HG03521 (cell line): ENCODE measurements around the gene TPRG1L.

Experiments
- ATAC-seq: cut with Tn5 transposase; IDR thresholded peaks from one replicate; pipeline ENCODE4 v1.9.1; 2021; ENCODE audit warnings: mild to moderate bottlenecking, moderate library complexity; ENCODE audit not compliant: unreplicated experiment

The TPRG1L gene

DNA sequence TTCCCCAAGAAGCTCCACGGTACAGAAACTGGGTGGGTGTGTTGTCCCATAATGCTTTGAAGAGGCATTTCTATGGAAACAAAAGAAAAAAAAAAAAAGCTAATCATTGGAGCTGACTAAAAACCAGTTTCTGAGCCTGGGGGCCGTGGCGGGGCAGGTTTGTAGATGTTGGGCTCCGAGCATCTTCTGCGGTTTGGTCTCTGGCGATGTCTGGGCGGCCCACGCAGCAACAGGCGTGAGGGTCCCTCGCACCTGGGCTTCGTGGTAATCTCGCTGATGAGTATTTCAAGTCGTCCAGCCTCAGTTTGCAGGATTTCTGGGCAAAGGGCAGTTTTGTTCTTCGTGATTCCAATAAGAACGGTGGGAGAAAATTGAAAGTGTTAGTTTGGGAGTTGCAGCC lies 34.3 kb downstream of the TPRG1L start:
- no peak for ATAC-seq

DNA sequence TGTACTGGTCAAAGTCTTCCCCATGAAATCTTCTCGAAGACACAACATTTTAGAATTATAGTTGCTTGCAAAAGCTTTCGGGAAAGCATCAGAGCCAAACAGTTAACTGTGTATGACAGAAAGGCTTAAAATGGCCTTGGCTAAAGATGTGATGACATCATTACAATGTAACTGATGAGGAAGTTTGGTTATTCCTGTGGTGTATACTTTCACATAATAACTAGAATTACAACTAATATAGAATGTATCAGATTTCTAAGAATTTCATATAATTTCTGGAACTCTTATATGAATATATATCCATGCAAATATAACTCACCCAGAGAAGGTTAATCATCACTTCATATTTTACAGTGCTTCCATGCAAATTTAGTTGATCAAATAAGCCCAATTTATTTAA lies 35.9 kb downstream of the TPRG1L start:
- ATAC-seq, result no peak

DNA sequence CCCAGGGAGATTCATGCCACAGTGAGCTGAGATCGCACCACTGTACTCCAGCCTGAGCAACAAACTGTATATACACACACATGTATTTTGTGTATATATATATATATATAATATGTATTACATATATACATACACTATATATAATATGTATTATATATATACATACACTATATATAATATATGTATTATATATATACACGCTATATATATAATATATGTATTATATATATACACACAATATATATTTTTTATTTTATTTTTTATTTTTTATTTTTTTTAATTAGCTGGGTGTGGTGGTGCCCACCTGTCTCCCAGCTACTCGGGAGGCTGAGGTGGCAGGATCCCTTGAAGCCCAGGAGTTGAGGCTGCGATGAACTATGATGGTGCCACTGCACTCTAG lies 36.8 kb downstream of the TPRG1L start:
- no peak for ATAC-seq

DNA sequence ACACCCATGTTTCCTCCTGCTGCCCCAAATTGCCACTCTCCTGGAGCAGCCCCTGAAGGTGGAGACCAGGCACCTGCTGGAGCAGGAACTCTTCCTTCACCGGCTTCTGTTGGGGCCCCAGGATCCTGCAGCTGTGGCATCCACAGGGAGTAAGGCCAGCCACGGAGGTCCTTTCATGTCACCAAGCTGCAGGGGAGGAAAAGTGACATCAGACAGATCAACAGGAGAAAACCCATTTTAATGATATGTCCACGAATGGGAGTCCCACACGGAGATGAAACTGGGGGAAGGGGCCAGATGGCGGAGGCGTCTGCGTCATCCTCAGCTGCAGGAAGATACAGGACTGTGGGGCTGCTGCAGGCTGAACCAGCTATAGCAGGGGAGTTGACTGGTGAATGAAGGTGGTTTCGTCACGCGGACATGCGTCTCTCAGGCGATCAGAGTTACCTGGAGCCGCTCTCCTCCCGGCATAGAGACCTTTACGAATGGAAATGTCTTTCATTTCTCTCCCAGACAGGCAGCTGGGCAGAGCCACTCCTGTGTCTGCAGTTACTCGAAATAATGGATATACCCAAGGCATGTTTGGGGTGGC lies 37.4 kb downstream of the TPRG1L start:
- no peak for ATAC-seq

DNA sequence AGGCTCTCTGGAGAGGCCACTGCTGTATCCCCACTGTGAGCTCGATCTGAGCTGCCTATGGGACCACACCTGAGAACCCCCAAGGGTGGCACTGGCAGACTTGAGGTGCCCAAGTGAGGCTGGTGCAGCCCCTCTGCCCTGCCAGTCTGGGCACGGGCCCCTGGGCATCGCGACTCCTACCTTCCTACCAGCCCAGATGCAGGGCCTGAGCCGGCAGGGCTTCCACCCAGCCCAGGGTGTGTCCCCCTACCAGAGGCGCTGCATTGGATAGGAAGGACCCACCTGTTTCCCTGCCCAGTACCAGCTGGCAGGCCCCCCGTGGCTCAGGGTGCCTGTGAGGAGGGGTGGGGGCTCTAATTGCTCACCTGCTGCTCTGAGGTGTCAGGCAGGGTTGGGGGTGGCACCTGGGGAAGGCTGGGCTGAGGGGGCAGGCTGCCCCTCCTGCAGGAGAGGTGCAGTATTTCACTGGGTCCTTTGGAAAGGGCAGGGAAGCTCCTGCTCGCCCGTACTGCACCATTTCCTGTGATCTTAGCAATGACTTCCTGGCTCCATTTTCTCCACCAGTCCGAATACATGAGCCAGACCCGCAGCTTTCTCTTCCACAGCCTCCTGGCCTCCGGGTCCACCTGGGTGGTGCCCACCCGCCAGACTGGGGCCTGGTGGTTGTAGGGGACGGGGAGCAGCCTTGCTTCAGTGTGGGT lies 39.3 kb downstream of the TPRG1L start:
- no peak for ATAC-seq

DNA sequence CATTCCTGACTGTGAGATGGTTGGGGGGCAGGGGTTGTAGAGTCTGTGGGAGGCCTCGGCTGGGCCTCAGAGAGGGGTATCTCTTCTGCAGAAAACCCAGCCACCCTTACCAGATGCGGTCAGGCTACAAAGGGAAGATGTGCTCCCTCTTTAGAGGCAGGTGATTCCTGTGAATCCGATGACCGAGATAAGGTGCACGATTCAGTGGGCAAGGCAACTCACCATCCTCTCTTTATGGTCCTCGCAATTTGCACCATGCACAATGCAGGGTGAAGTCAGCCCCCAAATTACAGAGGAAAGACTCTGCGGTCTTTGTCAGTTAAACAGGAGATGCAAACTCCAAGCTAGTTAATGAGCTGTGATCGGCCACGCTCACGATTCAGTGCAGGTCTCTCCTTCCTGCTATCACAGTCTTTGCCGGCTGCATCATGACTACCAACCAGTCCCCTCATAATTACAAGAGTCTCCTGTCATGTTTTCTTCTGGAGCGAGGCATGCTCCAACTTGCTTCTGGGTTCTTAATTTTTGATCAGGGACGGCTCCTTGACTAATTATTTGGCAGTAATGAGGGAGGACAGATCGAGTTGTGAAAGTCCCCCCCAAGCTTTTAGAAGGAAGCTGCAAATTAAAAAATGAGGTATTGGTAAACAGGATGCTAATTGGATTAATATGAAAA lies 40.0 kb downstream of the TPRG1L start:
- no peak for ATAC-seq

DNA sequence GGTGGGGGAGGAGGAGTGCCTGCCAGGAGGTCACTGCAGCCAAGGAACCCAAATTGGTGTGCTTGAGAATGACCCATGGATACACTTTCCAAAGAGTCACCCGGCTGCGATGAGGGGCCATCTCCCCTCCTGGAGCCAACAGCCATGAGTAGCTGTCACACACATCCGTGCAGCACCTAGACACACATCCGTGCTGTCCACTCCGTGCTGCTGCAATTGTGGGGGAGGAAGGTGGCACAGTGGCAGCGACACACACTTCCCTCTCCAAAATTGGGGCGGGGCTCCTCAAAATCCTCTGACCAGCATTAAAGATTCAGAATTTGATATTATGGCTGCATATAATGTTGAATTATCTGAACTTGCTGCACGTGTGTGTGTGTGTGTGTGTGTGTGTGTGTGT lies 43.3 kb downstream of the TPRG1L start:
- no peak for ATAC-seq

DNA sequence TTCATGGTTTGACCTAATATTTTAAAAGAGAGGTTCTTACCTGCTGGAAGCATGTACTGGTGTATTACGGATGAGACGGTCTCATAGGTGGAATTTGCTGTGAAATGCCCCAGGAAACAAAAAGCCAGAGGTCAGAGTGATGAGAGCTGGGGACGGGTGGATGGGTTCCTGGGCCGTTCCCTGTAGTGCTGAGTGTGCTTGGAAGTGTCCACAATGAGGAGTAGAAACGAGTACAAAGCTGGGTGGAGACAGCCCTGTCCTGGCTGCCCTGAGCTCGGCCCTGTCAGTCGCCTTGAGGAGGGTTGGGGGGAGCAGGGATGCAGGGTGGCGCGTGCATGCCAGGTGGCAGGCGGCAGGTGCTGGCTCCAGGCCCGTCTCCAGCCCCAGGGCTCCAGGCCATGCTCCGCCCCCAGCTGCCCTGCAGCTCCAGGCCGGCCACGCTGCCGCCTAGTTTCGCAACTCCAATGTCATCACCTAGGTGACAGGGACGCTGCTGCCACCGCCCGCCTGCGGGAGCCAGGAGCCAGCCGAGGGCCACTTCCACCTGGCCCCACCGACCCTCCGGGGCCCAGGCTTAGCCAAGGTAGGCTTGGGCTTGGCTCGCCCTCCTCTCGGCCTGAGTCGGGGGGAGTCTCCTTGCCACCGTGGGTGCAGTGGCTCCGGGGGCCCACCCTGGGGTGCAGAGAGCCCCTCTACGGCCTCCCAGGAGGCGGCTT lies 43.9 kb downstream of the TPRG1L start:
- ATAC-seq, result no peak

DNA sequence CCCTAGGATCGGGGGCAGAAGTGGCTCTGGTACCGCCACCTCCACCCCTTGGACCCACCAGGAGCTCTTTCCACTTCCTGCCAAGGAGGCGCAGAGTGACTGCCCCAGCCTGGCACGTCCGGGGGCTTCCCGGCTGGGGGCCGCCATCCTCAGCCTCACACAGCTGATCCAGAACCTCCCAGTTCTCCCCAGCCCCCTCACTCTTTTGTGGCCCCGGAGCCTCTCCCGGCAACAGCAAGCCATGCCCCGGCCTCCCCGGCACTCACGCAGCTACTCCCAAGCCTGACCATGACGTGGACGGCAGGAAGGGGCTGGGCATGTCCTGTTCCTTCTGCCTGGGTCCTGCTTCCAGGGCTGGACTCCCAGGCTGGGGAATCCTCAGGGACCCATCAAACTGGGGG lies 44.6 kb downstream of the TPRG1L start:
- ATAC-seq, result no peak

DNA sequence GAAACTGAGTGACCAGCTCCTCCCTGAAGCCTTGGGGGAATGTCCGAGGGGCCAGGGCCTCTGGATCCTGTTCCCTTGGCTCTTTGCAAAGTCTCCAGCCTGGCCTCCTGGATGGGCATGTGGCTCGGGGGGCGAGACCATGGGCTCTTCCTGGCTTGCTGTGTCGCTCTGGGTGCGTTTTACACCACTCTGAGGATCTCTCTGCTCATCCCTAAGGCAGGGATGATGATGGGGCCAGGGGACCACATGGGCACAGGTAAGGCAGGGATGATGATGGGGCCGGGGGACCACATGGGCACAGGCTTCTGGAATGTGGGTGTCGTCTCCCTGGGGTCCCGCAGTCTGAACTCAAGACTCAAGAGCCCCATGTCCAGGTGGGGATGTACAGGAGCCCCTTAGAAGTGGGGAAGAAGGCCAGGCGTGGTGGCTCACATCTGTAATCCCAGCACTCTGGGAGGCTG lies 45.2 kb downstream of the TPRG1L start:
- ATAC-seq, result no peak

DNA sequence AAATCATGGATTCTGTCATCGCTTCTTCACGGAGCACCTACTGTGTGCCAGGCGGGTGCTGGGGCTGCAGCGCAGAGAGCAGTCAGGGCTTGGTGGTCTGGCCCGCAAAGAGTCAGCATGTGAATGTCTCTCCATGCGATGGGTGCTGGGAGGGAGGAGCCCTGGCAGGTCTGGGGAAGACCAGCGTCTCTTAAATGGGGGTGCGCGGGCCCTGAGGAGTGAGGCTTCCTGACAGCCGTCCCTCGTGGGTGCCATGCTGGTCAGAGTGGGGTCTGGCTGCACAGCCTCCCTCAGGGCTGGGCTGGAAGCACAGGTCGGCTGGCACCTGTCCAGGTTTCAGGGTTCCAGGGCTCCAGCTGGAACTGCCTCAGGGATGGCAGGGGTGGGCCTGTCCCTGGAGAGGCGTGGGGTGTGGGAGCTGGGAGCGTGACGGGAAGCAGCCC lies 46.0 kb downstream of the TPRG1L start:
- no peak for ATAC-seq

DNA sequence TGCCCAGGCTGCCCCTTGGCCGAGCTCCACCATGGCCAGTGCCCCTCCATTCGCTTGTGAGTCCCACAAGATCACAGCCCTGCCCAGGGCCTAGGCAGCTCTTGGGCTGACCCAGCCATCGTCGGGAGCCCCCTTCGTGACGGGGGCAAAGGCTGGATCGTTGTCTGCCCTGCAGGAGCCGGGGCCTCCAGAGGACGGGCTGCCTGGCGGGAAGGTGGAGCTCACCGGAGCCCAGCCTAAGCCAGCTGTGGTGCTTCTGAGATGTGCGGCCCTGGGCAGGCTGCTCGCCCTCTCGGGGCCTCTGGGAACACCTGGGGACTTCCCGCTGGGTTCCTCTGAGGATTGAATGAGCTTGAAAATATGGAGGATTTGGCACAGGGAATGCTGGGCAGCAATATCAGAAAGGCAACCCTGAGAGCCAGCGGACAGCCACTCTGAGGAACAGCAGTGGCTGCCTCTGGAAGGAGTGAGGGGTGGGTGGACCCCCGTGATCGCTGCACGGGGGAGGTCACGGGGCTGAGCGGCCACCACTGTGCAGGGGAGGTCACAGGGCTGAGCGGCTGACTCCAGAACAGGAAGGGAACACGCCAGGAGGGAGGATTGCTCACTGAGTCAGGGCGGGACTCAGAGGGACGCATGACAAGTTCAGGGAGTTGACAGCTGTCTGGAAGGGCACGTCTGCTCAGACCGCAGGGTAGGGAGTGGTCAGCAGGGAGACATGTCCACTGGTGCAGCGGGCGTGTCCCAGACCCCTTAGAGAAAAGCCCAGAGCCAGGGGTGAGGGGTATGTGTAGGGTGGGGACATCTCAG lies 46.8 kb downstream of the TPRG1L start:
- ATAC-seq, result no peak

DNA sequence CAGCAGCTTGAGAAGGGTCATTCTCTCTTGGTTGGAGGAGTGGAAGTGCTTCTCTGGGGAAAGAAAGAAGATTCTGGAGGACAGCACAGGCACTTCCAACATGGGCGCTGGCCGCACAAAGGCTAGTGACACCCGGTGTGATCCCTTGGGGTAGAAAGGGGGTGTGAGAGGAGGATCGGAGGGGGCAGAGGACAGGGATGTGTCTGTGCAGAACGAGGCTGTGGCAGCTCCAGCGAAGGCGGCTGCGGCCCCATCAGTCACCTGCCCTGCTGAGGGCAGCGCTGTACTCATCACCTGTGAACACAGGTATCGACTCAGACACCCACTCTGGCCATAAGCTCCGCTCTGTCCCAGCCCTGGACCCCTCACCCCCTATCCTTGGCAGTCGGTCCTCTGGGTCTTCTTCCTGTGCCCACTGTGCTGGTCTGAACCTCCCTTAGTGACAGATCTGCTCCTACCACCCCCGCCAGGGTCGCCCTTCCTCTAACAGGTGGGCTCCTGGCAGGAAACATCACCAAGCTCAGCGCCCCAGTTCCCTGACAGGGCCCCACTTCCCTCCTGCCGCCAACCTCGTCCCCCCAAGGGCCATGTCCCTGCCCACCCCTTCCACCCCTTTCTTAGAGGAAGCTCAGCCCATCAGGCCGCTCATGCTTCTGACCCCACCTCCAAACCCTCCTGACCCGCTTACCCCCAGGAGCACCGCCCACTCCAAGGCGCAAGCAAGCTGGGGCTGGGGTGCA lies 47.6 kb downstream of the TPRG1L start:
- ATAC-seq, result no peak

DNA sequence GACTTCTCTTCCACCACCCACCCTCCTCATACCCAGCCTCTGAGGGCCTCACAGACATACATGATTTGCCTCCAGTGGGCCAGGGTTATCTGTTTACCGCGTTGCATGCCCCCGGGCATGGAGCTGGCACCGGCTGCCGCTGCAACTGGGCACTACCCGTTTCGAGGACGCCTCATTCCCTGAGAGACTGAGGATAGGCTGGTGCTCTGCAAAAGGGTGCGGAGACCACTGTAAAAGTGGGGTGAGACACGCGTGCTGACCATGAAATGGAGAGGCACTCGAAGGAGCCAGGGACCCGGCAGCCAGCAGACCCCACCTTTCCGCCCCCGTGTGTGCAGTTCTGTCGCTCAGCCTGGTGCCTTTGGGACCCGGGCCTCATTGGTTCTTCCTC lies 48.2 kb downstream of the TPRG1L start:
- no peak for ATAC-seq

DNA sequence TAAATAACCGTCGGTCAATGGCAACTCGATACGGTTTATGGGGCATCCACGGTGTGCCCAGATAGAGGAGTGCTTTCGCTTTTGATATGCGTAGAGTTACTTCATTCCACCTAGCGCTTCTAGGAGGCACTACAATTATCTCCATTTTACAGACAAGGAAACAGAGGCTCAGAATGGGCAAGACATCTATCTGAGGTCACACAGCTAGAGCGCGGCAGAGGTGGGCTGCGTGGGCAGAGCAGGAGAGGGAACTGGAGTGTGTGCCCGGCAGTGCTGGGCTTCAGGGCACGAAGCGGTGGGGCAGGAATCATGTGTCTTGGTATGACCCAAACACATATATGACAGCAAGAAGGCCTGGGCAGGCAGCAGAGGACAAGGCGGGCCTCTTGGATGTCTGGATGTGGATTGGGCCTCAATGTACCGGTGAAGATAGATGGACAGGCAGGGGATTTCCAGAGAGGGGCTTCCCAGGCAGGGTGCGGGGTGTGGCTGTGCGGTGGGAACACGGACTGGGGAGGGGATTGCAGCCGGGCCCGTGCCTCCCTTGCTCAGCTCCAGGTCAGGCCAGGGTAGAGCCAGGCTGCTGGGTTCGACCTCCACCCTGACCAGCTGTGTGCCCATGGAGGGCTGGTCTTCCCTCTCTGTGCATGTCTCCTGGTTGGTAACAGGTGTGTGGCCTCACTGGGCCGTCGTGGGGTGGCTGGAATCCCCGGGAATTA lies 48.7 kb downstream of the TPRG1L start:
- ATAC-seq, result no peak

DNA sequence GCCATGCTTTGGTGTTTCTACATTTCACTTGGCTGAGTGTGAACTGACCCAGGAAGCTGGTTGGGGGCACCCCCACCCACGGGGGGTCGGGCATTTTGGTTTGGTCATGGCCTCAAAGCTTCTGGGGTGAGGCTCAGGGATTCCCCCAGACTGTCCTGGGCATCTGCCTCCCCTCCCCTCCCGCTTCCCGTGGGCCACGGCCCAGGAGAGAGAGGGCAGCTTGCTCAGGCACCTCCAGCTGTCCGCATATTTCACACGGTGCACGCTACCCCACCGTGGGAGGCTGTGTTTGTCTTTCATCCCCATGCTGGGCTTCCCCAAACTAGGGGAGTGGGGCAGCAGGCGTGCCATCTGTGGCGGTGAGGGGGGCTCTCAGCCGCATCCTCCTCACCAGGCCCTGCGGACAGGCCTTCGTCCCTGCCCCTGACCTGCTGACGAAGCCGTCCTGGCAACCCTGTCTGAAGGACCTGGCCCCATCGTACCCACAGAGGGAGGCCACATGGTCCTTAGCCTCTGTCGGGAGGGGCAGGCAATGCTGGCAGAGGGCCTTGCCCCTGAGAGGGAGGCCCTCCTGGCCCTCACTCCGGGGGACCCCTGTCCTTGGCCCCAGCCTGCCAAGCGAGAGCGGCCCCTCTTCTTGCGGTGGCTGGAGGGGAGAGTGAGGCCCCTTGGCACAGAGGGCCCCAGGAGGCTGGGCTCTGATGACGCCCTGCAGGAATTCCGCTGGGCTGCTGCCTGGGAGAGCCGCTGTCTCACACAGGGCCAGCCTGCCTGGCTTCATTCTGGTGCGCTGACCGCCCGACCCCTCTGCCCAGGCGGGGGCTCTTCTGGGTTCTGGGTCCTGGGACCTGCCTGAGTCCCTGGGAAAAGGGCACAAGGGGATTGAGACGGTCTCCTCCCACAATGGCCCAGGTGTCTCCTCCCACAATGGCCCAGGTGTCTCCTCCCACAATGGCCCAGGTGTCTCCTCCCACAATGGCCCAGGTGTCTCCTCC lies 49.6 kb downstream of the TPRG1L start:
- no peak for ATAC-seq

DNA sequence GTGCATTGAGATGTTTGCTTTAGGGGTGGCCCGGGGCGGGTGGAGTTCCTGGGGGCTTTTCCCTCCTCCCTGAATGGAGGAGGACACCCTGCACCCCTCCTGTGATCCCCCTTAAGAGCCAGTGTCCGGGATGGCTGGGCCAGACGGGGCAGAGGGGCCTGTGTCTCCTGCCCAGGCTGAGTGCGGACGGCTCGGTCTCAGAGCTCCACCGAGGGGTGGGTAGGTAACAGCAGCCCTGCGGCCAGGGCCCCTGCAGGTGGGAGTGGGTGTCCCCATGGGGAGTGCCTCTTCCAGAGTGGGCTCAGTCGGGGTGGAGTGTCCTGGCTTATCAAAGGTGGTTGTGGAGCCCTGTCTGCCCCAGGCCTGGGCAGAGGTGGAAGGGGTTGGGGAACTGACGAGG lies 50.6 kb downstream of the TPRG1L start:
- no peak for ATAC-seq
